ENCODE measurements around the gene THRB. TPM values are rescaled to one million over a fixed set of nuclear protein-coding genes. Genes with fewer than 3 reads are reported as not detected.
A peak's percentile ranks its signal among the peaks of the same experiment; 100 is the strongest.

Gene THRB
- polyA plus RNA-seq, 2 of the 4 experiments (the other 2 are of a cell fraction): 2.0 to 2.3 TPM

DNA sequence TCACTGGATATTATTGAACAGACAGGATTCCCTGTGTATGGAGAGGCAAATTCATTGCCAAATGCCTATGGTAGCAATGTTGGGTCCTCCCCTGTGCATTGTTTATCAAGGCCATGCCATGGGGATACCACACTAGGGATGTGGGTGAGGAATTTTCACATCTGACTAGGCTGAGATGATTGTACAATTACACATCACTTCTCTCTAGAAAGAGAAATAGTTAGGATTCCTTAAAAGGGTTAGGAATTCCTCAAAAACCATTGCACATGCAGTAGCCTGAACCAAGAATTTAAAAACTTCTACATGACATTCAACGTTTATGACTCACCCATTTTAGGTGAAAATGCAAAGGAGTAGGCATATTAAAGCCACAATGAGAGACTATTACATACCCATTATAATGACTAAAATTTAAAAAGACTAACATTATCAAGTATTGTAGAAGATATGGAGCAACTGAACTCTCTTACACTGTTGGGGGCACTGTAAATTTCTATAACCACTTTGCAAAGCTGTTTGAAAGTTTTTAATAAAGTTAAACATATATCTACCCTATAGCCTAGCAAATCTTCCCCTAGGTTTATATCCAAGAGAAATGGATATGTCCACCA is 175.9 kb downstream of the THRB start:
- peaks cover 18% of the 10 kb centered on the region for H3K4me1 ChIP-seq
- CTCF ChIA-PET: no interaction called here
- WGBS (ENCODE audit: missing lambda C conversion rate): 6% methylated on average over 1 of the region's 1 CpG
- peaks cover 8% of the 10 kb centered on the region; the same call in 1 of the 3 replicates for H3K9me3 ChIP-seq
- no peak overlapping the region for H3K4me3 ChIP-seq
- DNase-seq (ENCODE audit: low read depth in 1 of 2, low spot score in 1 of 2): peak; percentile 6 to 19
- ATAC-seq: peak in 1 of 2 experiments; percentile 73; a peak in 3 of 6 replicates
- TF ChIP-seq, protein P1, sequence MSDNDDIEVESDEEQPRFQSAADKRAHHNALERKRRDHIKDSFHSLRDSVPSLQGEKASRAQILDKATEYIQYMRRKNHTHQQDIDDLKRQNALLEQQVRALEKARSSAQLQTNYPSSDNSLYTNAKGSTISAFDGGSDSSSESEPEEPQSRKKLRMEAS (IDR thresholded peaks at IDR 0.05): peak; percentile 25; the same call in 1 of the 2 replicates
- no peak for TF ChIP-seq JUN (IDR thresholded peaks at IDR 0.05)
- TF ChIP-seq, protein P2, sequence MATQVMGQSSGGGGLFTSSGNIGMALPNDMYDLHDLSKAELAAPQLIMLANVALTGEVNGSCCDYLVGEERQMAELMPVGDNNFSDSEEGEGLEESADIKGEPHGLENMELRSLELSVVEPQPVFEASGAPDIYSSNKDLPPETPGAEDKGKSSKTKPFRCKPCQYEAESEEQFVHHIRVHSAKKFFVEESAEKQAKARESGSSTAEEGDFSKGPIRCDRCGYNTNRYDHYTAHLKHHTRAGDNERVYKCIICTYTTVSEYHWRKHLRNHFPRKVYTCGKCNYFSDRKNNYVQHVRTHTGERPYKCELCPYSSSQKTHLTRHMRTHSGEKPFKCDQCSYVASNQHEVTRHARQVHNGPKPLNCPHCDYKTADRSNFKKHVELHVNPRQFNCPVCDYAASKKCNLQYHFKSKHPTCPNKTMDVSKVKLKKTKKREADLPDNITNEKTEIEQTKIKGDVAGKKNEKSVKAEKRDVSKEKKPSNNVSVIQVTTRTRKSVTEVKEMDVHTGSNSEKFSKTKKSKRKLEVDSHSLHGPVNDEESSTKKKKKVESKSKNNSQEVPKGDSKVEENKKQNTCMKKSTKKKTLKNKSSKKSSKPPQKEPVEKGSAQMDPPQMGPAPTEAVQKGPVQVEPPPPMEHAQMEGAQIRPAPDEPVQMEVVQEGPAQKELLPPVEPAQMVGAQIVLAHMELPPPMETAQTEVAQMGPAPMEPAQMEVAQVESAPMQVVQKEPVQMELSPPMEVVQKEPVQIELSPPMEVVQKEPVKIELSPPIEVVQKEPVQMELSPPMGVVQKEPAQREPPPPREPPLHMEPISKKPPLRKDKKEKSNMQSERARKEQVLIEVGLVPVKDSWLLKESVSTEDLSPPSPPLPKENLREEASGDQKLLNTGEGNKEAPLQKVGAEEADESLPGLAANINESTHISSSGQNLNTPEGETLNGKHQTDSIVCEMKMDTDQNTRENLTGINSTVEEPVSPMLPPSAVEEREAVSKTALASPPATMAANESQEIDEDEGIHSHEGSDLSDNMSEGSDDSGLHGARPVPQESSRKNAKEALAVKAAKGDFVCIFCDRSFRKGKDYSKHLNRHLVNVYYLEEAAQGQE (IDR thresholded peaks at IDR 0.05): no peak
- TF ChIP-seq FOSL2 (IDR thresholded peaks at IDR 0.05): no peak
- TF ChIP-seq FOSL2 (CRISPR knock-in tag; IDR thresholded peaks at IDR 0.05): peak; percentile 62; the same call in 1 of the 2 replicates
- TF ChIP-seq TP53 (CRISPR knock-in tag; IDR thresholded peaks at IDR 0.05): no peak
- TF ChIP-seq GATA3 (IDR thresholded peaks at IDR 0.05; ENCODE audit: borderline replicate concordance): peak; percentile 36; the same call in 1 of the 2 replicates
- POLR2A ChIA-PET: no interaction called here
- no peak overlapping the region for H3K27ac ChIP-seq
- FAIRE-seq: no peak
- no peak overlapping the region for H3K4me2 ChIP-seq

- Histone ChIP-seq H3K4me2 (peak overlapping the region; percentile 70), H3K4me3 (0 out of 3 replicates have a peak overlapping the region, but pooled peaks have one; percentile 10), H3K27ac (peak overlapping the region; percentile 52 to 68), H3K9me3 (peaks cover 8% of the 10 kb centered on the region; the same call in 1 of the 3 replicates), H3K4me1 (peaks cover 18% of the 10 kb centered on the region)
- POLR2A ChIA-PET: no interaction called here
- TF ChIP-seq CEBPB (IDR thresholded peaks at IDR 0.05): peak; percentile 70 to 72; a peak in 3 of 4 replicates
- TF ChIP-seq HEYL (CRISPR knock-in tag; IDR thresholded peaks at IDR 0.05): no peak
- no peak; the same call in 1 of the 2 replicates for TF ChIP-seq FOSL2 (IDR thresholded peaks at IDR 0.05)
- TF ChIP-seq FOSL2 (CRISPR knock-in tag; IDR thresholded peaks at IDR 0.05): peak; percentile 21; the same call in 1 of the 2 replicates
- 31% methylated on average over 5 of the region's 5 CpGs for WGBS (ENCODE audit: missing lambda C conversion rate)
- DNase-seq (ENCODE audit: low read depth in 1 of 2, low spot score in 1 of 2) (no peak), FAIRE-seq (no peak), ATAC-seq (no peak)
- CTCF ChIA-PET: interaction anchor here (0.6 to 1.3 kb wide), 2 partner anchors 25 to 91 kb away, joined by 3 read pairs; no protein-coding TSS in a partner anchor
These were observed 177.7 kb downstream of the THRB start for GRCh38 chr3:24316887-24317383.

DNA sequence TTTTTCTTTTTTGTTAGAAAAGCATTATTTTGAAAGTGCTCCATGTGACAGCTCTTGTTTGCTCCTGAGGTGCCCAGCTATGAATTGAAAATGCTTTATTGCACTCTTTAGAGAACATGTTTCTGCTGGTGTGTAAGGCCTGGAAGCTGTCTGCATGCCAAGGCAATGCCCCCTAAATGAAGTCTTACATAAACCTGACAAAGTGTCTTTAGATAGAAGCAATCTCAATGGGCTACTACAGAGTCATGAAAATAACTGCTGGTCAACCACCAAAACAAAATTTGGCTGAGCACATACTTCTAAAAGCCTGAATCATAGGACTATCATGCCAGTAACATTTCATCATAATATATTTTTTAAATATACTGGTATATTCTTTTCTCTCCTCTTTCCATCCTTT is 178.7 kb downstream of the THRB start:
- ChIA-PET POLR2A (no interaction called here), CTCF (interaction anchor here (1.3 kb wide), 1 partner anchor 92 kb away, joined by 3 read pairs; no protein-coding TSS in a partner anchor)
- no peak for FAIRE-seq
- ATAC-seq: no peak
- peaks cover 18% of the 10 kb centered on the region for H3K4me1 ChIP-seq
- peak overlapping the region; percentile 52 to 68; a peak in 2 of 6 replicates for H3K27ac ChIP-seq
- H3K4me2 ChIP-seq: peak overlapping the region; percentile 70
- H3K4me3 ChIP-seq: no peak overlapping the region
- H3K9me3 ChIP-seq: peaks cover 8% of the 10 kb centered on the region; the same call in 1 of the 3 replicates
- no peak for DNase-seq (ENCODE audit: low read depth in 1 of 2, low spot score in 1 of 2)
- TF ChIP-seq, protein P1 (IDR thresholded peaks at IDR 0.05): no peak
- TF ChIP-seq HOXB13 (CRISPR knock-in tag; IDR thresholded peaks at IDR 0.05; ENCODE audit: low read depth) (no peak), POLR2A (IDR thresholded peaks at IDR 0.05; ENCODE audit: low read length) (no peak), NR3C1 (IDR thresholded peaks at IDR 0.05) (no peak), EHF (CRISPR knock-in tag; IDR thresholded peaks at IDR 0.05) (no peak), FOSL2 (IDR thresholded peaks at IDR 0.05) (no peak), FOSL2 (CRISPR knock-in tag; IDR thresholded peaks at IDR 0.05) (no peak), NFE2L2 (conservative IDR thresholded peaks at IDR 0.05; ENCODE audit: low read length) (no peak), ELK1 (IDR thresholded peaks at IDR 0.05; ENCODE audit: low read depth, low read length) (no peak), JUN (IDR thresholded peaks at IDR 0.05) (no peak), RCOR1 (IDR thresholded peaks at IDR 0.05; ENCODE audit: low read depth, low read length) (no peak), ZNF302 (CRISPR knock-in tag; IDR thresholded peaks at IDR 0.05) (no peak), TP53 (CRISPR knock-in tag; IDR thresholded peaks at IDR 0.05) (no peak), POLR2AphosphoS2 (conservative IDR thresholded peaks at IDR 0.05; ENCODE audit: low read length) (no peak)
- TF ChIP-seq, protein P3, sequence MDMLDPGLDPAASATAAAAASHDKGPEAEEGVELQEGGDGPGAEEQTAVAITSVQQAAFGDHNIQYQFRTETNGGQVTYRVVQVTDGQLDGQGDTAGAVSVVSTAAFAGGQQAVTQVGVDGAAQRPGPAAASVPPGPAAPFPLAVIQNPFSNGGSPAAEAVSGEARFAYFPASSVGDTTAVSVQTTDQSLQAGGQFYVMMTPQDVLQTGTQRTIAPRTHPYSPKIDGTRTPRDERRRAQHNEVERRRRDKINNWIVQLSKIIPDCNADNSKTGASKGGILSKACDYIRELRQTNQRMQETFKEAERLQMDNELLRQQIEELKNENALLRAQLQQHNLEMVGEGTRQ (IDR thresholded peaks at IDR 0.05): no peak
- TF ChIP-seq, protein P4, sequence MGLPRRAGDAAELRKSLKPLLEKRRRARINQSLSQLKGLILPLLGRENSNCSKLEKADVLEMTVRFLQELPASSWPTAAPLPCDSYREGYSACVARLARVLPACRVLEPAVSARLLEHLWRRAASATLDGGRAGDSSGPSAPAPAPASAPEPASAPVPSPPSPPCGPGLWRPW (IDR thresholded peaks at IDR 0.05): no peak
- TF ChIP-seq, protein P2 (IDR thresholded peaks at IDR 0.05): no peak
